PC-9 (cell line): ENCODE results near the gene CPVL. TPM values are rescaled to one million over a fixed set of nuclear protein-coding genes. Genes with fewer than 3 reads are reported as not detected.

ENCODE experiments used
- BruUV-seq: library from RNA; stranded (reverse); fragments of 400-500 nt; replicated peaks from 2 replicates; lab custom pipeline; 2021; lab: Mats Ljungman, UMichigan
- CTCF ChIA-PET: fragments of 300-600 bp; sonication (Branson Sonifier 250); formaldehyde crosslinking; loops from one replicate; lab custom pipeline; 2022; ENCODE audit warnings: antibody characterized with exemption; lab: Charles Lee
- POLR2A ChIA-PET: fragments of 300-600 bp; sonication (Branson Sonifier 250); formaldehyde crosslinking; loops from one replicate; lab custom pipeline; 2022; ENCODE audit warnings: antibody characterized with exemption; ENCODE audit not compliant: unreplicated experiment; lab: Charles Lee
- DNase-seq, 2 experiments: peaks; one replicate each; pipeline versions ENCODE4 v3.0.0 to v3.0.0-alpha.2; 2015 to 2022; ENCODE audit warnings: mixed read lengths in 1 of 2
- H2AFZ ChIP-seq: fragments of 200-600 bp; sonication (generic); 2 replicates; pipeline ENCODE4 v1.8.1; 2017; ENCODE audit warnings: antibody characterized with exemption
- H3F3A ChIP-seq: fragments of 200-600 bp; sonication (generic); 2 replicates; pipeline ENCODE4 v1.8.1; 2017; ENCODE audit warnings: antibody characterized with exemption, mild to moderate bottlenecking, low read depth; ENCODE audit not compliant: insufficient read depth
- H3K27ac ChIP-seq: fragments of 200-600 bp; sonication (generic); 2 replicates; pipeline ENCODE4 v1.6.1; 2016; ENCODE audit warnings: mixed run types
- H3K27me3 ChIP-seq: fragments of 200-600 bp; sonication (generic); 2 replicates; pipeline ENCODE4 v1.6.1; 2016; ENCODE audit warnings: low read depth, mixed run types; ENCODE audit not compliant: insufficient read depth
- H3K36me3 ChIP-seq: fragments of 200-600 bp; sonication (generic); 2 replicates; pipeline ENCODE4 v1.6.1; 2016; ENCODE audit warnings: low read depth, mixed run types
- H3K4me1 ChIP-seq: fragments of 200-600 bp; sonication (generic); replicated peaks from 2 replicates; pipeline ENCODE4 v1.6.1; 2016; ENCODE audit warnings: mixed run types; ENCODE audit not compliant: insufficient read depth
- H3K4me2 ChIP-seq: fragments of 200-600 bp; sonication (generic); 2 replicates; pipeline ENCODE4 v1.6.1; 2017; ENCODE audit warnings: mixed run types
- H3K4me3 ChIP-seq: fragments of 200-600 bp; sonication (generic); 2 replicates; pipeline ENCODE4 v1.6.1; 2016; ENCODE audit warnings: mixed run types
- H3K79me2 ChIP-seq: fragments of 200-600 bp; sonication (generic); 2 replicates; pipeline ENCODE4 v1.6.1; 2017; ENCODE audit warnings: low read depth, mixed run types
- H3K9me2 ChIP-seq: fragments of 200-600 bp; sonication (generic); 2 replicates; pipeline ENCODE4 v1.8.1; 2017; ENCODE audit warnings: mild to moderate bottlenecking; ENCODE audit not compliant: insufficient read depth
- H3K9me3 ChIP-seq: fragments of 200-600 bp; sonication (generic); 2 replicates; pipeline ENCODE4 v1.8.1; 2016; ENCODE audit warnings: low read depth; ENCODE audit not compliant: insufficient read depth
- H4K20me1 ChIP-seq: fragments of 200-600 bp; sonication (generic); 2 replicates; pipeline ENCODE4 v1.8.1; 2017; ENCODE audit not compliant: insufficient read depth
- CTCF ChIP-seq: fragments of 200-600 bp; sonication (generic); conservative IDR thresholded peaks from 2 replicates; pipeline ENCODE4 v1.6.1; 2017; ENCODE audit warnings: mixed run types, antibody characterized with exemption, mild to moderate bottlenecking, moderate library complexity
- EZH2 ChIP-seq: fragments of 200-600 bp; sonication (generic); IDR thresholded peaks from 2 replicates; pipeline ENCODE4 v1.8.0; 2017; ENCODE audit warnings: antibody characterized with exemption, low read depth
- intact Hi-C: fragments of 100-400 bp; cut with micrococcal nuclease; formaldehyde crosslinking; loops from one replicate; pipeline ENCODE4 v1.10.0; 2022; ENCODE audit not compliant: unreplicated experiment
- total RNA-seq: library from RNA; stranded (reverse); gene quantifications from 2 replicates; pipeline ENCODE4 v1.2.3, GENCODE V29; 2021

CPVL gene
- total RNA-seq, 1 experiment from 2014 or later, result not detected

GRCh38 chr7:29022291-29022988 lies 123.9 kb downstream of the CPVL start:
- POLR2A ChIA-PET, result no interaction called here
- intact Hi-C loops, result no loop called here
- H3F3A ChIP-seq, result no peaks in the 10 kb centered on the region
- no peak overlapping the region for H2AFZ ChIP-seq
- H3K9me3 ChIP-seq, result peaks cover 6% of the 10 kb centered on the region
- no peaks in the 10 kb centered on the region for H3K9me2 ChIP-seq
- H3K27me3 ChIP-seq, result no peaks in the 10 kb centered on the region
- BruUV-seq, result no TSS peak
- H3K4me3 ChIP-seq, result no peak overlapping the region
- CTCF ChIA-PET, result no interaction called here
- no peak for DNase-seq
- no peak overlapping the region for H3K4me2 ChIP-seq
- no peaks in the 10 kb centered on the region for H3K36me3 ChIP-seq
- no peak overlapping the region for H3K27ac ChIP-seq
- no peaks in the 10 kb centered on the region for H4K20me1 ChIP-seq
- H3K4me1 ChIP-seq, result no peaks in the 10 kb centered on the region
- TF ChIP-seq EZH2 (no peak), CTCF (no peak)
- no peaks in the 10 kb centered on the region for H3K79me2 ChIP-seq

DNA sequence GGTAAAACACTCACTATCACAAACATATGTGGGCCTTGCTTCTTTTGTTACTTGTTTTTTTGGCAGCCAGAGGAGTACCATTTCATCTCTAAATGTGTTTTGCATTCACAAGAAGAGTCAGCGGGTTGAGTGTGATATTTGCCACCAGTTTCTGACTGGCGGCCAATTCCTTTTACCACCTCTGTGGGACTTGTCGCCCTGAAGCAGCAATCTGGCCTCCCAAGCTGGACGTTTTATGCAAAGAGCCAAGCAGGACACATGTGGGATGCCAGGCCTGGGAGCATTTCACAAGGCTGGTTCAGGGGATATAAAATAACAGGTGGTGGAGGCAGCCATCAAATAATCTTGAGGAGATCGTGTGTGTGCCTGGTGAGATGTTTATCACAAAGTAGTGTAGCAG lies 126.4 kb downstream of the CPVL start:
- no peak overlapping the region for H3K4me2 ChIP-seq
- no peaks in the 10 kb centered on the region; the same call in 1 of the 2 replicates for H3K9me3 ChIP-seq
- H3K4me1 ChIP-seq, result no peaks in the 10 kb centered on the region
- ChIA-PET CTCF (no interaction called here), POLR2A (no interaction called here)
- no peaks in the 10 kb centered on the region for H3K9me2 ChIP-seq
- no peak overlapping the region for H2AFZ ChIP-seq
- no TSS peak for BruUV-seq
- no peak overlapping the region for H3K4me3 ChIP-seq
- H3F3A ChIP-seq, result no peaks in the 10 kb centered on the region
- H4K20me1 ChIP-seq, result no peaks in the 10 kb centered on the region
- no peaks in the 10 kb centered on the region for H3K27me3 ChIP-seq
- H3K36me3 ChIP-seq, result no peaks in the 10 kb centered on the region
- no peak overlapping the region for H3K27ac ChIP-seq
- H3K79me2 ChIP-seq, result no peaks in the 10 kb centered on the region
- no peak for DNase-seq
- TF ChIP-seq CTCF (no peak), EZH2 (no peak)
- intact Hi-C loops, result no loop called here

DNA sequence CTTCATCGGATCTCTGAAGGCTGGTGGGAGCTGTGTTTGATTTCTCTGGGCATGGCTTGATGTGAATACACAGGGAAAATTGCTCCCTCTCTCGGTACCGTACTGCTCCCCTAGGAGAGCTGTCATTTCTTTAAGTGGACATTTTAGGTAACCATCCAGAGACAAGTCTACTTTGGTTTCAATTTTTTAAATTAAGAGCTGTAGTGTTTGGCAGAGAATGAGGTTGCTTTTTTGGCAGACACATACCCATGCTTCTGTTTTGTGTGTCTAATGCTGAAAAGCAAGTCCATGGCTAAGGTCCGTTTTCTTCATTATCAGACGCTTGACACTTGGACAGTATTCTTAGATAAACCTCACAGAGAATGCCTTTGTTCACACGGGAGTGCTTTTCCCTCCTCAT lies 127.0 kb downstream of the CPVL start:
- no TSS peak for BruUV-seq

More for the DNA sequence above, 127.0 kb downstream of the CPVL start:
- Histone ChIP-seq H3K4me2 (no peak overlapping the region), H3K27me3 (no peaks in the 10 kb centered on the region), H3F3A (no peaks in the 10 kb centered on the region), H4K20me1 (no peaks in the 10 kb centered on the region), H3K79me2 (no peaks in the 10 kb centered on the region), H2AFZ (no peak overlapping the region), H3K36me3 (no peaks in the 10 kb centered on the region), H3K4me3 (no peak overlapping the region), H3K27ac (no peak overlapping the region), H3K4me1 (no peaks in the 10 kb centered on the region), H3K9me3 (no peaks in the 10 kb centered on the region; the same call in 1 of the 2 replicates), H3K9me2 (no peaks in the 10 kb centered on the region)
- ChIA-PET CTCF (no interaction called here), POLR2A (no interaction called here)
- TF ChIP-seq CTCF (no peak), EZH2 (no peak)
- intact Hi-C loops, result no loop called here
- DNase-seq, result no peak
